Posterior vena cava (tissue), 2 donors: ENCODE data around the gene DHRS9. TPM values are rescaled to one million over a fixed set of nuclear protein-coding genes. Genes with fewer than 3 reads are reported as not detected.
A peak's percentile ranks its signal among the peaks of the same experiment; 100 is the strongest.

ENCODE experiments used
- DNase-seq: peaks from one replicate; pipeline ENCODE4 v3.0.0-alpha.2; 2020; ENCODE audit warnings: low spot score
- intact Hi-C, 2 donors: fragments of 100-400 bp; cut with DNase I; formaldehyde crosslinking; loops; one replicate each; pipeline versions ENCODE4 v1.14.1 to v1.14.2; 2022 to 2023
- total RNA-seq, 2 donors: library from RNA; stranded (reverse); fragmentation: NEBNext Ultra II Directional; extraction: Animal tissue kit (Norgen Biotek cat#: 25700); gene quantifications; one replicate each; pipeline ENCODE4 v1.2.1, GENCODE V29; 2021
- donor health status: DM: yes; HTN: yes; CAD: no.
- donor health status: DM: yes; HTN: yes; CAD: no.

Gene DHRS9
- total RNA-seq, 2 donors from 2014 or later, result 0.48 to 0.93 TPM

DNA sequence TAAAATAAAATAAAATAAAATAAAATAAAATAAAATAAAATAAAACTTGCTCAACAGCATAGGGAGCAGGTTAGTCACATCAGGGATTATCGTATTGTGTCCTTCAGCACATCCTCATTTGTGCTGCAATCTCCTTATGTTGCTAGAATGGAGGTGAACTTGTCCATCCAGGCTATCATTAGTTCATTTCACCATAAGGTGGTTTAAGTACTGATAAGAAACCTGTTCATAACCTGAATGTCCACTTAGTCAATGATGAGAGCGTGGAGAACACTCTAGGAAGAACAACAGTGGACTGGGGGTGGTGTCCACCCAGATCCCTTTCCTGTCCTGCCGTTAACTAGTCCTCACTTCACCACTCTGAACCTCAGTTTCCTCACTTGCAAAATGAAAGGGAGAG is 21.9 kb downstream of the DHRS9 start:
- no peak for DNase-seq
- intact Hi-C loops, result no loop called here

DNA sequence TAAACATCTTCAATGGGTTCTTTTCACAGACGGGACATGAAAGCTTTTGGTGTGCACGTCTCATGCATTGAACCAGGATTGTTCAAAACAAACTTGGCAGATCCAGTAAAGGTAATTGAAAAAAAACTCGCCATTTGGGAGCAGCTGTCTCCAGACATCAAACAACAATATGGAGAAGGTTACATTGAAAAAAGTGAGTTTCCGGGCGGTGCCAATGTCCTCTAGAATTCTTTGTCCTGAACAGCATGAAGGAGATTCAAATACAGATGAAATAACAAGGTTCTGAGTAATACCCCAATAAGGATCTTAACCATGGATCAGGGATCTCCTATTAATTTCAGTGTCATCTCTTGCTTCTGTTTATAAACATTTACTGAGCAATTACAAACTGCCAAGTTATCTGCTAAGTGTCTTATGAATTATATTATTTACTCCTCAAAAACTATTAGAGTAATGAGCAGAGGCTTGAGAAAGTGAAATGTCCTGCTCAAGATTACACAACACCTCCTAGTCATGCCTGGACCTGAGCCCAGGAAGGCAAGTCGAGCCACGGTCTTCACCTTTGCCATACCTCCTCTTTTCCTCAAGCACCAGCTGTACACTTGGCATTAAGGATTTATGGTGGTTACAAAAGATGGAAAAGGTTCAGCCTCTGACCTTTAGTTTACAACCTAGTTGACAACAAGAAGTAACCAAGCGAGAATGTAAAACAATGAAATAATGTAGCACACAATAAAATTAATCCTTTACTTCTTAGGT is 22.6 kb downstream of the DHRS9 start:
- DNase-seq, result no peak
- intact Hi-C loops, result no loop called here

DNA sequence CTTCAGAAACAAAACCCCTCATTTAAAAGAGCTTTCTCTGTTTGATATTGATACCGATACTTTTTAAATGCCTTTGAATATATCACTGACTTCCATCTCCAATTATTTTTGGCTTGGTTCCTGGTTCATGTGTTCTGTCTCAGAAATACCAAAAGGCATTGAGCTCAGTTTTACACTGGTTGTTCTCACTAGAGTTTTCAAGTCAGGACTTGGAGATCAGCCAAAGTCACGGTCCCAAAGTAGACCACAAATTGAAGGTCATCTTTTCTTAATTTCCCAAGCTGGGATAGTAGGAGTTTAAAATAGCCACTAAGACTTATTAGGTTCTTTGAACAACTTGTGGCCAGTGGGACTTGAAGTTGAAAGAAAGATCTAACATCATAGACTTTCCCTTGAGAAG is 24.2 kb downstream of the DHRS9 start:
- DNase-seq, result no peak
- intact Hi-C loops, result no loop called here

DNA sequence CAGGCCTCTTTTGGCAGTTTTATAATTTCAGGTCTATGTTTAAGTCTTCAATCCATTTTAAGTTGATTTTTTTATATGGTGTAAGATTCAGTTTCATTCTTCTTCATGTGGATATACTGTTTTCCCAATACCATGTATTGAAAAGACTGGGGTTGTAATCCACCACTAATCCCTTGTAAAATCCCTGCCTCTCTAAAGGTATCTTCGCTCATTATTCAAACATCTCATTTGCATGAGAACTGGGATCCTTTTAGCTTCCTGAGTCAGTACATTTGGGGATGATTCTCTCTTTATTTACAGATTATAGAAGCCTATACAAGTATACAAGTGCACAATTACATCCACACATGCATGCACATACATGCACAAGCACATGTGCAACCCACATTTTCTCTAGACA is 25.3 kb downstream of the DHRS9 start:
- no peak for DNase-seq
- intact Hi-C loops, result no loop called here

DNA sequence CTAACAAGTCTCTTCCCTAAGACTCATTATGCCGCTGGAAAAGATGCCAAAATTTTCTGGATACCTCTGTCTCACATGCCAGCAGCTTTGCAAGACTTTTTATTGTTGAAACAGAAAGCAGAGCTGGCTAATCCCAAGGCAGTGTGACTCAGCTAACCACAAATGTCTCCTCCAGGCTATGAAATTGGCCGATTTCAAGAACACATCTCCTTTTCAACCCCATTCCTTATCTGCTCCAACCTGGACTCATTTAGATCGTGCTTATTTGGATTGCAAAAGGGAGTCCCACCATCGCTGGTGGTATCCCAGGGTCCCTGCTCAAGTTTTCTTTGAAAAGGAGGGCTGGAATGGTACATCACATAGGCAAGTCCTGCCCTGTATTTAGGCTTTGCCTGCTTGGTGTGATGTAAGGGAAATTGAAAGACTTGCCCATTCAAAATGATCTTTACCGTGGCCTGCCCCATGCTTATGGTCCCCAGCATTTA is 26.3 kb downstream of the DHRS9 start:
- intact Hi-C loops, result no loop called here
- DNase-seq, result no peak

DNA sequence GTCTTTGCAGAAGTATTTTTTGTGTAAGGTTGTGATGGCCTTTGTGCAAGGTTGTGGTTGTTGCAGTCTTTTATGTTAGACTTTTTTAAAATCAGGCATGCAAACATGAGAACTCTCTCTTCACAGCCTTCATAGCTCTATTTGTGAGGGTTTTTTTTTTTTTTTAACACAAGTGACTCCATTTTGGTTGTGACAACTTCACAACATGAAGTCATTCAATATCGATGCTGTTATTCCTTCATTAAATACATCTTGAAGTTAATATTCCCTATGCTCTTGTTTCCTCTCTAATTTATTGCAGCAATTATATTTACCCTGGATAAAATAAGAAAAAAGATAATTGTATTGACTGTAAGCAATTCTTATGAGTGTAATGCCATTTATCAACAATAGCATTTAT is 35.5 kb downstream of the DHRS9 start:
- intact Hi-C loops, result no loop called here
- DNase-seq, result no peak

DNA sequence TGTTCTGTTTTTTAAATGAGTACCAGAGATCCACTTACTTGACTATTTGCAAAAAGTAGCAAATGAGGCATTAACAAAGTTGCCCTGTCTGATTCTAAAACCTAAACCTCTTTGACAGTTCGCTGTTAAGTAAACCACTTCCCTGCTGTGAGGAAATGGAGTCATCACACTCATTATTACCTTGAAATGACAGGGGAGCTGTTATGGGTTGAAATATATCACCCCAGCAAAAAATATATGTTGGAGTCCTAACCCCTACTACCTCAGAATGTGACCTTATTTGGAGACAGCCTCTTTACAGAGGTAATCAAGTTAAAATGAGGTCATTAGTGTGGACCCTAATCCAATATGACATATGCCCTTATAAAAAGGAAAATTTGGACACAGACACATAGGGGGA is 36.1 kb downstream of the DHRS9 start:
- DNase-seq, result no peak
- intact Hi-C loops, result no loop called here

DNA sequence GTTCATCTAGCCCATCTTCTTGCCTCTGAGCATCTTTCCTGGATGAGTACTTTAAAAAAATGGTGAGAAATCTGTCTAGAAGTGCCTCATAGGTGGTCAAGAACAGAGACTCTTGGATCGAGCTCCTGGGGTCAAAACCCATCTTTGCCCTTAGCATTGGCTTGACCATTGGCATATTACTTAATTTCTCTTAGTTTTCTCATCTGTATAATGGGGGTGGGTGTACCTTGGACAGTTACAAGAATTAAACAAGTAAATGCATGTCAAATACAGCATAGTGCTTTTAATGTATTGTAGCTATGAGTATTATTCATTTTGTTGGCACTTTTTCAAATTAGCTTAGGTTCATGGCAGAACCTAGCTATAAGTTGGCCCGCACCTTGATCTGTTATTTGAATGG is 36.8 kb downstream of the DHRS9 start:
- intact Hi-C loops, result no loop called here
- no peak for DNase-seq

DNA sequence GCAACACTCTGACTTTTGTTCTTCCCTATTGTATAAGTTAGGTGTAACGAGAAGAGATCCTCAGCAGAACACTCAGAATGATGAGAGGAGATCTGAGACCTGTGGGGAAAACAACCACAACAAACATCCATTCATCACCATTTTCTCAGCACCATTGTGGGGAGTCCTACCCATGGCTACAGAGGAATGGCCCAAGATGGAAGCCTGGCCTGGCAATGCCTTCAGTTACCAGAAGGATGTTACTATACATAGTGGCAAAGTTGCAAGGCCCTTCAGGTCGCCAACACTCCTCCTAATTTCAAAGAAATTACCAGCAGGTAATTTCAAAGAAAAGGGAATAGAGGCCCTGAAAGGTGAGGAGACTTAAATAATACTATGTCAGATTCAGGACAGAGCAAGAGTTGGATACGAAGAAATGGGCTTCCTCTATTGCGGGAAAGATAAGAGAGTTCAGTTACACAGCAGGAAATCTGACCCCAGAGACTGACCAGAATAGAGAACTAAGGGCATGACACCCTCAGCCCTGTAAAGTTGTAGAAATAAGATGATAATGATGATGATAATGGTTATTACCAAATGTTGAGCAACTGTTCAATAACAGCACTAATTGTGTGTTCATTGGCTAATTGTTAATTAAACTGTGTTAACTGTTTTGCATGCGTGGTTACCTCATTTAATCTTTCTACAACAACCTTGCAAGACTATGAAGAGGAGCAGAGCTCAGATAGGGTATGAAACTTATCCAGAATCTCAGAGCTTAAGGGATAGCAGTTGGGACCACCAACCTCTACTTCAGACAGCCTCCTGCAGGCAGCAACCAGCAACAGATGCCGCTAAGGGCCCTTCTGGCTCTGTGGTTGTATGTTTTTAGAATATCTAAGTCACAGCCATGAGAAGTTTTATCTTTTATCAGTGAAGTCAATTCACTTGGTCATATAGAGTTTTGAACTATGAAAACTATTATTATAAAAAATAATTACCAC is 37.5 kb downstream of the DHRS9 start:
- no peak for DNase-seq
- intact Hi-C loops, result no loop called here

DNA sequence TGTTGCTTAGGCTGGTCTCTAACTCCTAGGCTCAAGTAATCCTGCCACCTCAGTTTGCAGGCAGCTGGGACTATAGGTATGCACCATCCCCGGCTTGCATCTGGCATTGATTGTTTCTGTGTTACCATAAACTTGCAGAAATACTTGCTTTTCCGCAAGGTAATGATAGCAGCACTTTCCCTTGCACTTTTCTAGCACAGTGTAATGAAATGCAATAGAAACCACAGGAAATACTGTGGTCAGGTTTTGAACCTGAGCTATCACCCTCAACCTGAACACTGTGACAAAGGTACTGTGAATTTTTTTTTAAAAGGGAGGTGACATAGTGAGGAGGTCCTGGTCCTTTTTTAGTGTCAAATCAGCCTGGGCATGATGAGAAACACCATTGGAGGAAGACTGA is 38.3 kb downstream of the DHRS9 start:
- DNase-seq, result no peak
- intact Hi-C loops, result no loop called here

DNA sequence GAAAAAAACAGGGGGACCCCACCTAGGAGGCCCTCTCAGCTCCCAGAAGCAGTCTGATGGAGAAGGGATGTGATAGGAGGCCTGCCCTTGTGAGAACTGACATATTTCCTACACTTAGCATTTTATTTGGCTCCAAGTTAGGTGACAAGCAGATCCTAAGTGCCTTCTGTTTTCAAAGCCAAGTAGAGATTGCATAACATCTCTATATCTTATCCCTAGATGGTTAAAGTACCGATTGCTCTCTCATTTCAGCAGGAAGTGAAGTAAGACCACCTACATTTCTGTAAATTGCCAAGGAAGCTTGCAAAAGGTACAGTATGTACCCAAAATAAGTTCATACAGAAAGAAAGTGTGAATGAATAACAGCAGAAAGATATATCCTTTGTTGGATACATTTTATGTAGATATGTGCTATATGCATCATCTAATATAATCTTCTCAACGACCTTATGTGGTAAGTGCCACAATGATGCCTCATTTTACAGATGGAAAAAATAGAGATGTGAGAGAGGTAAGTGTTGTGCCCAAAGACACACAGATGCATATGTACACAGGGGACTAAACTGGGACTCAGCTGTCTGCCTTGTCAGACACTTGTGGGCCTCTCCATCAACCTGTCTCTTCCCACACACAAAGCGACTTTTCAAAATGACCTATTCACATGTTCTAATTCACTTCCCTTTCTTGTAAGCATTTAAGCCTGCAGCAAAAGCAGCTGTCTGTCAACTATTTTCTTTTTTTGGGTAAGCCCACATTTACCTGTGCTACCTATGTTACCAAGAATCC is 38.9 kb downstream of the DHRS9 start:
- no peak for DNase-seq
- intact Hi-C loops, result no loop called here

DNA sequence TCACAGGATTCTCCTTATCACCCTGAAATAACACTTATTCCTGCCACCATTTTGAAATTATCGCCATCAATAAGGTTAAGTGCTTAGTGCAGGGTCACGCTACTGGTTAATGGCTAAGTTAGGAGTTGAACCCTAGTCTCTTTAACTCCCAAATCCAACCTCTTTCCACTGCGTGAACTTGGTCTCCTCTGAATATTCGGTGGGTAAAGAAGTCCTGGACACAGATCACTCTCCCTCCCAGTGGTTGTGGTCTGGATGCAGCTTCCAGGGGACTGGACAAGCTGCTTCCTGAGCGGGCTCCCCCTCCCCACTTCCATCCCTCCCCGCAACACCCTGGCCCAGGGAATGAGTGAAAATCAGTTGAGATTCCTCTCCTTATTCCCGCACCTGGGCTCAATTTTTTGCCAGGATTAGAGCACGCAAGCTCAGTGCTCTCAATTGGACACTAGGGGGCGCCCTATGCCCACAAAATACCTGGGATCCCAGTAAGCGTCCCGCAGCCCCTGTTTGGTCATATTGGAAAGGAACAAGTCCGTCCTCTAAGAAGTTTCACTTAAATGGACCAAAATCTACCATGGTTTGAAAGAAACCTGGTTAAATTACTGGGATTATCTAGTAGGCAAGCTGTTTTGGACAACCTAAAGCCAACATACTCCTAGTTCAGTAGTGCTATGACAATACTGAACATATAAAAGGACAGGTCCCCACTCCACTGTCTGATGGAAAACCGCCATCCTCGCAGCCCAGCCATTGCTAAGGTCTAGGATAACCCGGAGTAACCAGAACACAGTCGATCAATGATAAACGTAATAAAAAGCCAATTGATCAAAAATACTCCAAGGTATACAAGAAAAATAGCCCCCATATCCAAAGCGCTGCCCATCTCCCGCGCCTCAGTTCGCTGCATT is 40.4 kb downstream of the DHRS9 start:
- peak; percentile 84 for DNase-seq
- intact Hi-C loops, result no loop called here

DNA sequence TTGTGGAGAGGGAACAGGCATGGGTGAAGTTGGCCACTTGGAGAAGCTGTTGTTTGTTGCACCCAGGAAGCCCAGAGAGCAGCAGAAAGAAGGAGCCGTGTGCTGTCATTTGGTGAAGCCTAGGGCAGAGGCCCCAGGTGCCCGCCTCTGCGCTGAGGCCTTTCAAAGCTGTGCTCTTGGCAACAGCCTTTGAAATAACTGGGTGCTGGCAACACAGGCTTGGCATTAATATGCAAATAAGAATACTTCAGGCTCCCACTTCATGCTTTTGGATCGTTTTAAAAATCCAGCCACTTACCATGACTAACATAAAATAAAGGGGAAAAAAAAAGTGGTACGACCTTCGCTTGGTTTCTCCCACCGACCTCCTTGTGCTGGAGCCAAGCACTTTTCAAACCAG is 41.1 kb downstream of the DHRS9 start:
- DNase-seq, result no peak

DNA sequence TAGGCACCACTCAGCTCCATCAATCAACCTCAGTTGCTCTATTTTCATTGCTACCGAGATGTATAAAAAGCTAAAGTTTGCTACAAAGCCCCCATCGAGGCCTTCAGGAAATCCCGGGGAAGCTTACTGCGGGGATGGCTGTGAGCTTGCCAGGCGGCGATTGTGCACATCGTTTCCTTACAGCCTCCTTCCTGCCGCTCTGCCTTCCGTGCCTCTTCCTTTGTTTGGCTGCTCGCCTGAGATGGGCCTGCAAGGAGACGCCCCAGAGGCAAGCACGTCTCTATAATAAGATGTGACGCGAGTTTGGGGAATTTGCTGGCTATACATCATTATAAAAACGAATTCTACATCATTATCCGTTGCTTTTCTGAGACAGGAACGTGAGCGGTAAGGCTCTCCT is 41.6 kb downstream of the DHRS9 start:
- no peak for DNase-seq
- intact Hi-C loops, result no loop called here

More for the DNA sequence above, 41.1 kb downstream of the DHRS9 start:
- intact Hi-C loops, result no loop called here

DNA sequence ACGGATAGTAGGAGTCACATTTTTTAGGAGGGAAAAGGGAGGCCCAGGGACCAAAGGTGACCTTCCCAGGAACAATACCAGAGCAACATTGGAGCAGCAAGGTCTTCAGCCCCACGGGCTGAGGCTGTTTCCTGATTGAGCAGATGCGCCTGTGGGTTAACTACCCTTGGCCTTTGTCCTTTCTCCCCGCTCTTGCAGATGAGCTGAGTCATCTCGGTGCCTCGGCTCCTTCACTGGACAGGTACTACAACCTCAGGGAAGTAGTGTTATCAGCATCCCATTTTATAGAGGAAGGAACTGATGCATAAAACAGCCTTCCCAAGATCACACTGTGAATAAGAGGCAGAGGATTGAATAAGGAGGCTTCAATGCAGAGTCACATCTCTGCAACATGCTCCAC is 43.5 kb downstream of the DHRS9 start:
- intact Hi-C loops, result no loop called here
- no peak for DNase-seq

DNA sequence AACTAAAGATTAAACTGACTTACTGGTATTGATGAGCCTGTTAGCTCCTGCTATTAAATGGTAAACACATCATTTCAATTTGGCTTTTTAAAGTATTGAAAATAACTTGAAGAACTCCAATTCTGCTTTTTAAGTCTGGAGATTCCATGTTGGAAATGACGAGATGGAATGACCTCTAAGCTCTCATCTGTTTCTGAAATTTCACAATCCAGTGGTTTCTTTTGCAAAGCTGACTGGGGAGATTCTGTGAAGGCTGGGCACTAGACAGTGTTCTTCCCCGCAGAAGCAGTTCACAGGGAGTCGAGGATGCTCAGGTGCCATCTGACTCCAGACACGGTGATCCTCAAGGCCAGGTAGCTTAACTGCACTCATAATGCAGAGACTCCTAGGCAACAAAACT is 44.7 kb downstream of the DHRS9 start:
- intact Hi-C loops, result no loop called here
- DNase-seq, result no peak

DNA sequence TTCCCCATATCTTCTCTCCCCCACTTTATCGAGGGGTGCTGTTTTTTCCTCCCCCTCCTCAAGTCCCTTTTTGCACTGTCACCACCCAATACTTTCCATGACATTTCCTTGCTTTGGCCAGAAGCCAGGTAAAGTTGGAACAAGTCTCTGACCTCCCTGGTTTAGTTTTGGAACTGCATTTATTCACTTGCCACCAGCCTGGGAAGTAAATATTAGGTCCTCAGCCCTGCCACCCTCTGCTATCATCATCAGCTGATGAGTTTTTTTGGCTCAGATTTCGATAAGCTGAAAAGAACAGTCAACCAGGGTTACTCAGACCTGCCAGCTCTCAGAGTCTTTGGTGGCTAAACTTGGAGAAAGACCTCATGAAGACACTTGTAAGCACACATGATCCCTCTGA is 47.0 kb downstream of the DHRS9 start:
- intact Hi-C loops, result no loop called here
- no peak for DNase-seq

DNA sequence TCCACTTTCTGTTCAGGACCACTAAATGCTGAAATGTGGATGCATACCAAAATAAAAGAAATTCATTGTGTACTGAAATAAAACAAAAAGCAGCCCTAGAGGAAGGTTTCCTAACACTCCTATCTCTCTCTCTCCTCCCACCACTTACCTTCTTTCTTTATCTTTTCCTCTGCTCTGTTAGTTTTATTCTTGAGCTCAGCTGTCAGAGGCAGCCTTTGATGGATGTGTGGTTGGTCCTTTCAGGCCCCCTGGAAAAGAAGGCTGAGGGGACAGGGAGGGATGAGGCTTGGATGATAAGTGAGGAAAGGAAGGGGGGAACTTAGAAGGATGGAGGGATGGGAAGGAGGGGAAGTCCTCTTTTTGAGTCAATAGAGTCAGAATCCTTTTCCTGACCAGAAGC is 47.6 kb downstream of the DHRS9 start:
- DNase-seq, result no peak
- intact Hi-C loops, result no loop called here

DNA sequence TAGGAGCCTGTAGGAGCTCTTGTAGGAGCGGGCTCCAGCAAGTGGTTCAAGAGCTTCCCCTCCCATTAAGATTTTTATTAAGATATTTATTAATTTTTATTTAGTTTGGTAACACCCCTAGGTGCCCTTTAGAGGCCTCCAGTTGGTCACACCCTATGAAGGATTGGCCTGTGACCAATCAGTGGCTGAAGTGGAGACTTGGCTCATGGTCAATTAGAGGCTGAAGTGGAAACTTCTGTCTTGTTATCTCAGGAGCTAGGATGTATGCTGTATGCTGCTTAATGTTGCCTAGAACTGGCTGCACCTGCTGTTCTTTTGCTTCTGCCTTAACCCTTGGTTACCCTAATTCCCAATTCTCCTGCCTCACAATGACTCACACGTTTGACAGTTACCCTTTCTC is 48.7 kb downstream of the DHRS9 start:
- intact Hi-C loops, result no loop called here
- no peak for DNase-seq
